ENCODE measurements around the gene SPHK2.

SPHK2 gene

GRCh38 chr19:48659768-48660167, 40.5 kb downstream of the SPHK2 start:
- H3K27ac ChIP-seq, result no peak overlapping the region
- no peak for TF ChIP-seq CTCF (conservative IDR thresholded peaks at IDR 0.05)

GRCh38 chr19:48660852-48661710, 41.8 kb downstream of the SPHK2 start:
- H3K27ac ChIP-seq, result no peak overlapping the region; the same call in 1 of the 2 replicates
- no peak for TF ChIP-seq CTCF (conservative IDR thresholded peaks at IDR 0.05)

GRCh38 chr19:48661711-48662090, 42.4 kb downstream of the SPHK2 start:
- H3K27ac ChIP-seq, result no peak overlapping the region
- no peak for TF ChIP-seq CTCF (conservative IDR thresholded peaks at IDR 0.05)

- H3K27ac ChIP-seq, result no peak overlapping the region
- no peak for TF ChIP-seq CTCF (conservative IDR thresholded peaks at IDR 0.05)
Measured at GRCh38 chr19:48663667-48664066, 44.4 kb downstream of the SPHK2 start.

GRCh38 chr19:48664476-48664875, 45.2 kb downstream of the SPHK2 start:
- TF ChIP-seq CTCF (conservative IDR thresholded peaks at IDR 0.05), result no peak
- H3K27ac ChIP-seq, result no peak overlapping the region

- no peak overlapping the region for H3K27ac ChIP-seq
- no peak for TF ChIP-seq CTCF (conservative IDR thresholded peaks at IDR 0.05)
Measured at GRCh38 chr19:48665786-48666185, 46.5 kb downstream of the SPHK2 start.

GRCh38 chr19:48668332-48668731, 49.0 kb downstream of the SPHK2 start:
- H3K27ac ChIP-seq, result no peak overlapping the region
- TF ChIP-seq CTCF (conservative IDR thresholded peaks at IDR 0.05), result no peak
